Vagina (tissue), 2 donors: ENCODE results near the gene YTHDC2. TPM values are rescaled to one million over a fixed set of nuclear protein-coding genes. Genes with fewer than 3 reads are reported as not detected.

Source experiments
- DNase-seq, 2 donors: peaks; one replicate each; pipeline ENCODE4 v3.0.0-alpha.2; 2017; ENCODE audit errors: extremely low spot score in 2 of 2
- H3K27ac ChIP-seq: fragments of 200-600 bp; sonication (generic); one replicate; pipeline ENCODE4 v1.5.1; 2019
- H3K27me3 ChIP-seq: fragments of 200-600 bp; sonication (generic); one replicate; pipeline ENCODE4 v1.5.1; 2019
- H3K36me3 ChIP-seq, 2 donors: fragments of 200-600 bp; sonication (generic); one replicate each; pipeline ENCODE4 v1.5.1; 2017 to 2019
- H3K4me1 ChIP-seq: fragments of 200-600 bp; sonication (generic); one replicate; pipeline ENCODE4 v1.5.1; 2019
- H3K4me3 ChIP-seq, 2 donors: fragments of 200-600 bp; sonication (generic); 1 replicate in 1 of 2; 2 replicates in 1 of 2; pipeline ENCODE4 v1.5.1; 2016 to 2019
- H3K9me3 ChIP-seq: fragments of 200-600 bp; sonication (generic); one replicate; pipeline ENCODE4 v1.5.1; 2019
- CTCF ChIP-seq, 3 experiments: fragments of 450-650 bp in 2 of 3; fragments of 200-600 bp in 1 of 3; sonication (generic) in 1 of 3; IDR thresholded peaks; one replicate each; pipeline ENCODE4 v1.5.1; 2017 to 2019; ENCODE audit warnings: antibody characterized with exemption in 3 of 3, mild to moderate bottlenecking in 2 of 3, moderate library complexity in 2 of 3
- POLR2A ChIP-seq, 2 donors: fragments of 450-650 bp; IDR thresholded peaks; one replicate each; pipeline ENCODE4 v1.6.1; 2017; ENCODE audit warnings: antibody characterized with exemption in 2 of 2, mild to moderate bottlenecking in 2 of 2, moderate library complexity in 2 of 2
- POLR2AphosphoS5 ChIP-seq, 2 donors: sonication (generic); formaldehyde crosslinking; IDR thresholded peaks; one replicate each; pipeline ENCODE4 v1.9.0; 2017; ENCODE audit warnings: antibody characterized with exemption in 2 of 2, mild to moderate bottlenecking in 2 of 2, low read depth in 1 of 2; ENCODE audit not compliant: insufficient read depth in 1 of 2
- intact Hi-C: fragments of 100-400 bp; cut with DNase I; formaldehyde crosslinking; loops from one replicate; pipeline ENCODE4 v1.15.1; 2023
- total RNA-seq: library from RNA; depleted of rRNA; stranded (reverse); fragments of >200 nt; gene quantifications from one replicate; pipeline ENCODE4 v1.2.3, GENCODE V29; 2016

Gene YTHDC2
- total RNA-seq, 1 donor from 2014 or later: 31.4 TPM

- no peak overlapping the region for H3K27ac ChIP-seq
- TF ChIP-seq CTCF (IDR thresholded peaks at IDR 0.05) (no peak), POLR2A (IDR thresholded peaks at IDR 0.05) (no peak), POLR2AphosphoS5 (IDR thresholded peaks at IDR 0.05; ENCODE audit: insufficient read depth in 1 of 2, low read depth in 1 of 2) (no peak)
- H3K4me1 ChIP-seq: peaks cover 4% of the 10 kb centered on the region
- intact Hi-C loops: no loop called here
- peaks cover 0 to 52% of the 10 kb centered on the region in 2 donors for H3K36me3 ChIP-seq
- DNase-seq: no peak
- peaks cover 4% of the 10 kb centered on the region for H3K9me3 ChIP-seq
- H3K4me3 ChIP-seq: no peak overlapping the region
- H3K27me3 ChIP-seq: no peaks in the 10 kb centered on the region
Observed at GRCh38 chr5:113572716-113573115, 59.2 kb downstream of the YTHDC2 start.

- DNase-seq: no peak
- Histone ChIP-seq H3K4me3 (no peak overlapping the region), H3K4me1 (peaks cover 4% of the 10 kb centered on the region), H3K9me3 (peaks cover 4% of the 10 kb centered on the region), H3K36me3 (peaks cover 0 to 43% of the 10 kb centered on the region in 2 donors), H3K27me3 (no peaks in the 10 kb centered on the region), H3K27ac (no peak overlapping the region)
- intact Hi-C loops: no loop called here
- no peak for TF ChIP-seq CTCF (IDR thresholded peaks at IDR 0.05)
- TF ChIP-seq POLR2A (IDR thresholded peaks at IDR 0.05): no peak
- TF ChIP-seq POLR2AphosphoS5 (IDR thresholded peaks at IDR 0.05; ENCODE audit: insufficient read depth in 1 of 2, low read depth in 1 of 2): no peak
Observed at GRCh38 chr5:113574417-113574816, 60.9 kb downstream of the YTHDC2 start.

GRCh38 chr5:113575074-113575473 lies 61.6 kb downstream of the YTHDC2 start:
- H3K4me1 ChIP-seq: peaks cover 4% of the 10 kb centered on the region
- H3K9me3 ChIP-seq: peaks cover 4% of the 10 kb centered on the region
- intact Hi-C loops: no loop called here
- H3K4me3 ChIP-seq: no peak overlapping the region
- no peak for DNase-seq
- TF ChIP-seq POLR2AphosphoS5 (IDR thresholded peaks at IDR 0.05; ENCODE audit: insufficient read depth in 1 of 2, low read depth in 1 of 2) (no peak), CTCF (IDR thresholded peaks at IDR 0.05) (no peak), POLR2A (IDR thresholded peaks at IDR 0.05) (no peak)
- H3K27me3 ChIP-seq: no peaks in the 10 kb centered on the region
- H3K36me3 ChIP-seq: peaks cover 0 to 41% of the 10 kb centered on the region in 2 donors
- no peak overlapping the region for H3K27ac ChIP-seq

GRCh38 chr5:113578091-113578490 lies 64.6 kb downstream of the YTHDC2 start:
- no peak for DNase-seq

More at GRCh38 chr5:113578091-113578490, 64.6 kb downstream of the YTHDC2 start:
- intact Hi-C loops: no loop called here
- no peaks in the 10 kb centered on the region for H3K27me3 ChIP-seq
- TF ChIP-seq POLR2A (IDR thresholded peaks at IDR 0.05) (no peak), CTCF (IDR thresholded peaks at IDR 0.05) (no peak), POLR2AphosphoS5 (IDR thresholded peaks at IDR 0.05; ENCODE audit: insufficient read depth in 1 of 2, low read depth in 1 of 2) (no peak)
- no peak overlapping the region for H3K27ac ChIP-seq
- H3K4me3 ChIP-seq: no peak overlapping the region
- peaks cover 0 to 25% of the 10 kb centered on the region in 2 donors for H3K36me3 ChIP-seq
- peaks cover under 1% of the 10 kb centered on the region for H3K9me3 ChIP-seq
- H3K4me1 ChIP-seq: peaks cover 4% of the 10 kb centered on the region
